ENCODE results near the gene BRD1. TPM values are rescaled to one million over a fixed set of nuclear protein-coding genes. Genes with fewer than 3 reads are reported as not detected.
A peak's percentile ranks its signal among the peaks of the same experiment; 100 is the strongest.

BRD1 gene
- total RNA-seq, 3 donors from 2014 or later (not counting 1 experiment from before 2014, with no cell fraction given): 126 to 154 (median 132) TPM

- H3K9me3 ChIP-seq (ENCODE audit: control insufficient read depth, insufficient read depth, low read length): no peaks in the 10 kb centered on the region
- no peaks in the 10 kb centered on the region for H3K9me3 Mint-ChIP-seq
- H3K4me1 Mint-ChIP-seq: peaks cover 22 to 25% of the 10 kb centered on the region in 2 donors
- no peaks in the 10 kb centered on the region for H3K27me3 ChIP-seq (ENCODE audit: control insufficient read depth, insufficient read depth, low read length)
- H3K4me3 ChIP-seq (ENCODE audit: low read length): no peak overlapping the region
- peaks cover 1% of the 10 kb centered on the region for H3K36me3 Mint-ChIP-seq
- H3K4me1 ChIP-seq (ENCODE audit: control insufficient read depth, insufficient read depth, low read length): peaks cover 41% of the 10 kb centered on the region
- H3K27ac ChIP-seq (ENCODE audit: low read length): no peak overlapping the region
- H3K36me3 ChIP-seq (ENCODE audit: control insufficient read depth, insufficient read depth, low read length): no peaks in the 10 kb centered on the region
- TF ChIP-seq, protein P1, sequence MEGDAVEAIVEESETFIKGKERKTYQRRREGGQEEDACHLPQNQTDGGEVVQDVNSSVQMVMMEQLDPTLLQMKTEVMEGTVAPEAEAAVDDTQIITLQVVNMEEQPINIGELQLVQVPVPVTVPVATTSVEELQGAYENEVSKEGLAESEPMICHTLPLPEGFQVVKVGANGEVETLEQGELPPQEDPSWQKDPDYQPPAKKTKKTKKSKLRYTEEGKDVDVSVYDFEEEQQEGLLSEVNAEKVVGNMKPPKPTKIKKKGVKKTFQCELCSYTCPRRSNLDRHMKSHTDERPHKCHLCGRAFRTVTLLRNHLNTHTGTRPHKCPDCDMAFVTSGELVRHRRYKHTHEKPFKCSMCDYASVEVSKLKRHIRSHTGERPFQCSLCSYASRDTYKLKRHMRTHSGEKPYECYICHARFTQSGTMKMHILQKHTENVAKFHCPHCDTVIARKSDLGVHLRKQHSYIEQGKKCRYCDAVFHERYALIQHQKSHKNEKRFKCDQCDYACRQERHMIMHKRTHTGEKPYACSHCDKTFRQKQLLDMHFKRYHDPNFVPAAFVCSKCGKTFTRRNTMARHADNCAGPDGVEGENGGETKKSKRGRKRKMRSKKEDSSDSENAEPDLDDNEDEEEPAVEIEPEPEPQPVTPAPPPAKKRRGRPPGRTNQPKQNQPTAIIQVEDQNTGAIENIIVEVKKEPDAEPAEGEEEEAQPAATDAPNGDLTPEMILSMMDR (IDR thresholded peaks at IDR 0.05): no peak
- DNase-seq (peak in 1 of 2 donors; percentile 44), ATAC-seq (no peak)
- peaks cover 0 to 6% of the 10 kb centered on the region in 2 donors for H3K27me3 Mint-ChIP-seq (ENCODE audit: low read depth in 2 of 2)
- peak overlapping the region; percentile 59 for H3K4me3 Mint-ChIP-seq
- WGBS (ENCODE audit: insufficient coverage): 87% methylated on average over 17 of the region's 17 CpGs
- H3K27ac Mint-ChIP-seq: peak overlapping the region in 1 of 2 donors; percentile 34
- intact Hi-C loops (cut with micrococcal nuclease): no loop called here
These were observed 1.6 kb upstream of the BRD1 start for GRCh38 chr22:49829044-49829853.

- Histone ChIP-seq H3K4me1 (ENCODE audit: control insufficient read depth, insufficient read depth, low read length) (peaks cover 42% of the 10 kb centered on the region), H3K27ac (ENCODE audit: low read length) (no peak overlapping the region), H3K4me3 (ENCODE audit: low read length) (no peak overlapping the region), H3K36me3 (ENCODE audit: control insufficient read depth, insufficient read depth, low read length) (no peaks in the 10 kb centered on the region), H3K9me3 (ENCODE audit: control insufficient read depth, insufficient read depth, low read length) (no peaks in the 10 kb centered on the region), H3K27me3 (ENCODE audit: control insufficient read depth, insufficient read depth, low read length) (no peaks in the 10 kb centered on the region)
- DNase-seq (no peak), ATAC-seq (no peak)
- intact Hi-C loops (cut with micrococcal nuclease): no loop called here
- Mint-ChIP-seq H3K9me3 (no peaks in the 10 kb centered on the region), H3K4me1 (peaks cover 28 to 32% of the 10 kb centered on the region in 2 donors), H3K27ac (peak overlapping the region in 1 of 2 donors; percentile 34), H3K27me3 (ENCODE audit: low read depth in 2 of 2) (peaks cover 0 to 6% of the 10 kb centered on the region in 2 donors), H3K36me3 (peaks cover 8% of the 10 kb centered on the region), H3K4me3 (peak overlapping the region; percentile 59)
- TF ChIP-seq, protein P1 (IDR thresholded peaks at IDR 0.05): no peak
- WGBS (ENCODE audit: insufficient coverage): 90% methylated on average over 14 of the region's 14 CpGs
These were observed 909 bp upstream of the BRD1 start for GRCh38 chr22:49828599-49828965.

- Mint-ChIP-seq H3K27ac (peak overlapping the region in 1 of 2 donors; percentile 88), H3K4me1 (peaks cover 31 to 34% of the 10 kb centered on the region in 2 donors), H3K27me3 (ENCODE audit: low read depth in 2 of 2) (no peaks in the 10 kb centered on the region), H3K4me3 (peak overlapping the region; percentile 93), H3K36me3 (peaks cover 9% of the 10 kb centered on the region), H3K9me3 (no peaks in the 10 kb centered on the region)
- no peak overlapping the region for H3K4me3 ChIP-seq (ENCODE audit: low read length)
- WGBS (ENCODE audit: insufficient coverage): under 1% methylated on average over 110 of the region's 110 CpGs
- TF ChIP-seq, protein P1 (IDR thresholded peaks at IDR 0.05): no peak
- H3K4me1 ChIP-seq (ENCODE audit: control insufficient read depth, insufficient read depth, low read length): peaks cover 42% of the 10 kb centered on the region
- DNase-seq: peak in 1 of 2 donors; percentile 47
- no peaks in the 10 kb centered on the region for H3K9me3 ChIP-seq (ENCODE audit: control insufficient read depth, insufficient read depth, low read length)
- no peak overlapping the region for H3K27ac ChIP-seq (ENCODE audit: low read length)
- intact Hi-C loops (cut with micrococcal nuclease): loop anchor here (2.0 kb wide), 1 partner anchor 43 kb away; no protein-coding TSS in a partner anchor
- H3K36me3 ChIP-seq (ENCODE audit: control insufficient read depth, insufficient read depth, low read length): peaks cover 11% of the 10 kb centered on the region
- no peaks in the 10 kb centered on the region for H3K27me3 ChIP-seq (ENCODE audit: control insufficient read depth, insufficient read depth, low read length)
- peak; percentile 25 to 51 (median 51) for ATAC-seq
These were observed 311 bp downstream of the BRD1 start for GRCh38 chr22:49827271-49827852.

Data from natural killer cell (primary cell).